Skeletal muscle tissue (tissue), 4 donors: ENCODE measurements around the gene ASIC2. TPM values are rescaled to one million over a fixed set of nuclear protein-coding genes. Genes with fewer than 3 reads are reported as not detected.

Experiments used
- H3K27ac ChIP-seq: one replicate; pipeline ENCODE4 v1.7.0; 2013; ENCODE audit warnings: mild to moderate bottlenecking, low read depth, low read length, inconsistent platforms
- H3K27me3 ChIP-seq, 3 donors: one replicate each; pipeline ENCODE4 v1.7.0; 2013; ENCODE audit warnings: low read length in 3 of 3; ENCODE audit not compliant: control insufficient read depth in 3 of 3, insufficient read depth in 3 of 3
- H3K36me3 ChIP-seq, 3 donors: one replicate each; pipeline ENCODE4 v1.7.0; 2013; ENCODE audit warnings: low read length in 3 of 3; ENCODE audit not compliant: control insufficient read depth in 3 of 3, insufficient read depth in 3 of 3
- H3K4me1 ChIP-seq, 3 donors: one replicate each; pipeline ENCODE4 v1.7.0; 2013; ENCODE audit warnings: low read length in 3 of 3, mild to moderate bottlenecking in 3 of 3; ENCODE audit not compliant: control insufficient read depth in 3 of 3, insufficient read depth in 3 of 3
- H3K4me3 ChIP-seq, 3 donors: one replicate each; pipeline ENCODE4 v1.7.0; 2013; ENCODE audit warnings: low read length in 3 of 3
- H3K9ac ChIP-seq, 3 donors: one replicate each; pipeline ENCODE4 v1.7.0; 2013; ENCODE audit warnings: low read length in 3 of 3, mild to moderate bottlenecking in 3 of 3, moderate library complexity in 2 of 3, low read depth in 1 of 3
- H3K9me3 ChIP-seq, 3 donors: one replicate each; pipeline ENCODE4 v1.7.0; 2013; ENCODE audit warnings: low read length in 3 of 3; ENCODE audit not compliant: control insufficient read depth in 3 of 3
- total RNA-seq: library from RNA; depleted of rRNA; stranded (reverse); fragments of >200 nt; gene quantifications from one replicate; pipeline ENCODE4 v1.2.3, GENCODE V29; 2014
- donor health status: Osteomylitis.

Gene ASIC2
- total RNA-seq, 1 donor from 2014 or later: not detected

DNA sequence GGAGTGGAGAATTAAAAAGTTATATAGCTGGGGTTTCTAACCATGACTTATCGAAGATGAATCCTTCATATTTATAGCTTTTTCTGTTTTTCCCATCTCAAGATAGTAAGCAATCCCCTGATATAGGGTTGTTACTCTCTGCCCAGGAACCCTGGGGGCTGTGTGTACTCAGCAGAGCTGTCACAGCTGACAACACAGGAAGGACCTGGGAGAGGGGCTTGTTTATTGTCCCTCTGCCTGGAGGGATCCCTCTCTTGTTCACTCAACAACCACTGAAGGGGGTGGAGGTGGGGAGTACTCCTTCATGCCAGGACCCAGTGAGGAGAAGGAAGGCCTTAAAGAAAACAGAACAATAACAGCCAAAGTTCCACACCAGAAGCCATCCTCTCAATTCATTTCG, 19.8 kb downstream of the ASIC2 start:
- H3K4me3 ChIP-seq: no peak overlapping the region
- H3K9ac ChIP-seq: no peak overlapping the region
- H3K27me3 ChIP-seq: peaks cover 5 to 8% (median 7%) of the 10 kb centered on the region in 3 donors
- no peaks in the 10 kb centered on the region for H3K9me3 ChIP-seq
- H3K4me1 ChIP-seq: no peaks in the 10 kb centered on the region
- no peak overlapping the region for H3K27ac ChIP-seq
- no peaks in the 10 kb centered on the region for H3K36me3 ChIP-seq

DNA sequence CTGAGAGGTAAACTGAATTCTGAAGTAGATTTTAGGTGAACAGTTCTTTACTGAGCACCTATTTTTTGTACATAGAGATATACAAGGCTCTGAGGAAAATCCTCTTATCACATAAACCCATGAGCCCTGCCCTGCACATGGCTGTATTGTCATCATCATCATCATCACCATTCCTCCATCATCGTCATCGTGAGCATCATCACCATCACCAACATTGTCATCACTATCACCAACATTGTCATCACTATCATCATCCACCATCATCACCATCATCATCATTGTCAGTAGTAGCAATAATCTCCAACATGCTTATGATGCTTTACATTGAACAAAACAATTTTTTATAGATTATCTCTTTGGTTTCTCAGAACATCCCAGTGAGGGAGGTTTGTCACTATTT, 20.7 kb downstream of the ASIC2 start:
- Histone ChIP-seq H3K4me1 (no peaks in the 10 kb centered on the region), H3K9ac (no peak overlapping the region), H3K9me3 (no peaks in the 10 kb centered on the region), H3K36me3 (no peaks in the 10 kb centered on the region), H3K4me3 (no peak overlapping the region), H3K27ac (no peak overlapping the region), H3K27me3 (peaks cover 5 to 10% (median 7%) of the 10 kb centered on the region in 3 donors)

- peaks cover 4 to 19% (median 10%) of the 10 kb centered on the region in 3 donors for H3K27me3 ChIP-seq
- H3K9me3 ChIP-seq: no peaks in the 10 kb centered on the region
- H3K36me3 ChIP-seq: no peaks in the 10 kb centered on the region
- no peaks in the 10 kb centered on the region for H3K4me1 ChIP-seq
- H3K9ac ChIP-seq: no peak overlapping the region
- H3K4me3 ChIP-seq: no peak overlapping the region
- no peak overlapping the region for H3K27ac ChIP-seq
Observed at GRCh38 chr17:33269337-33270060, 23.6 kb downstream of the ASIC2 start.

- no peak overlapping the region for H3K9ac ChIP-seq
- H3K4me3 ChIP-seq: no peak overlapping the region
- H3K36me3 ChIP-seq: no peaks in the 10 kb centered on the region
- no peaks in the 10 kb centered on the region for H3K4me1 ChIP-seq
- H3K27me3 ChIP-seq: peaks cover 9 to 30% (median 17%) of the 10 kb centered on the region in 3 donors
- no peaks in the 10 kb centered on the region for H3K9me3 ChIP-seq
- H3K27ac ChIP-seq: no peak overlapping the region
Observed at GRCh38 chr17:33267851-33268548, 25.1 kb downstream of the ASIC2 start.

- Histone ChIP-seq H3K27ac (no peak overlapping the region), H3K9ac (no peak overlapping the region), H3K27me3 (peaks cover 9 to 30% (median 17%) of the 10 kb centered on the region in 3 donors)
Observed at GRCh38 chr17:33267271-33267790, 25.8 kb downstream of the ASIC2 start.

GRCh38 chr17:33266611-33267010, 26.5 kb downstream of the ASIC2 start:
- Histone ChIP-seq H3K36me3 (no peaks in the 10 kb centered on the region), H3K4me1 (no peaks in the 10 kb centered on the region), H3K9ac (no peak overlapping the region), H3K27ac (no peak overlapping the region), H3K9me3 (no peaks in the 10 kb centered on the region), H3K4me3 (no peak overlapping the region), H3K27me3 (peaks cover 10 to 36% (median 23%) of the 10 kb centered on the region in 3 donors)

More at GRCh38 chr17:33267271-33267790, 25.8 kb downstream of the ASIC2 start:
- no peaks in the 10 kb centered on the region for H3K36me3 ChIP-seq
- H3K4me1 ChIP-seq: no peaks in the 10 kb centered on the region
- H3K9me3 ChIP-seq: no peaks in the 10 kb centered on the region
- H3K4me3 ChIP-seq: no peak overlapping the region

GRCh38 chr17:33266116-33266515, 27.0 kb downstream of the ASIC2 start:
- no peaks in the 10 kb centered on the region for H3K36me3 ChIP-seq
- H3K27ac ChIP-seq: no peak overlapping the region
- H3K9ac ChIP-seq: no peak overlapping the region
- H3K4me3 ChIP-seq: no peak overlapping the region
- no peaks in the 10 kb centered on the region for H3K4me1 ChIP-seq
- peaks cover 11 to 36% (median 26%) of the 10 kb centered on the region in 3 donors for H3K27me3 ChIP-seq
- no peaks in the 10 kb centered on the region for H3K9me3 ChIP-seq

GRCh38 chr17:33263396-33263795, 29.7 kb downstream of the ASIC2 start:
- no peak overlapping the region for H3K27ac ChIP-seq
- no peak overlapping the region for H3K4me3 ChIP-seq
- H3K36me3 ChIP-seq: no peaks in the 10 kb centered on the region
- H3K9ac ChIP-seq: no peak overlapping the region
- H3K4me1 ChIP-seq: no peaks in the 10 kb centered on the region
- H3K27me3 ChIP-seq: peaks cover 14 to 45% (median 34%) of the 10 kb centered on the region in 3 donors
- H3K9me3 ChIP-seq: no peaks in the 10 kb centered on the region

- Histone ChIP-seq H3K9me3 (no peaks in the 10 kb centered on the region), H3K4me3 (no peak overlapping the region), H3K9ac (no peak overlapping the region), H3K36me3 (no peaks in the 10 kb centered on the region), H3K4me1 (no peaks in the 10 kb centered on the region), H3K27ac (no peak overlapping the region), H3K27me3 (peaks cover 21 to 47% (median 33%) of the 10 kb centered on the region in 3 donors)
Observed at GRCh38 chr17:33262266-33263123, 30.6 kb downstream of the ASIC2 start.
